Vagina (tissue), 2 donors: Measurements from ENCODE around the gene KLHL6. TPM values are rescaled to one million over a fixed set of nuclear protein-coding genes. Genes with fewer than 3 reads are reported as not detected.
"Not testable (repeated sequence)": the region's sequence is repeated elsewhere in the genome, so short reads cannot be mapped to it uniquely, and the experiment has no call there.

ENCODE experiments used
- DNase-seq, 2 donors: peaks; one replicate each; pipeline ENCODE4 v3.0.0-alpha.2; 2017; ENCODE audit errors: extremely low spot score in 2 of 2
- H3K27ac ChIP-seq: fragments of 200-600 bp; sonication (generic); one replicate; pipeline ENCODE4 v1.5.1; 2019
- H3K27me3 ChIP-seq: fragments of 200-600 bp; sonication (generic); one replicate; pipeline ENCODE4 v1.5.1; 2019
- H3K36me3 ChIP-seq, 2 donors: fragments of 200-600 bp; sonication (generic); one replicate each; pipeline ENCODE4 v1.5.1; 2017 to 2019
- H3K4me1 ChIP-seq: fragments of 200-600 bp; sonication (generic); one replicate; pipeline ENCODE4 v1.5.1; 2019
- H3K4me3 ChIP-seq, 2 donors: fragments of 200-600 bp; sonication (generic); 1 replicate in 1 of 2; 2 replicates in 1 of 2; pipeline ENCODE4 v1.5.1; 2016 to 2019
- H3K9me3 ChIP-seq: fragments of 200-600 bp; sonication (generic); one replicate; pipeline ENCODE4 v1.5.1; 2019
- CTCF ChIP-seq, 3 experiments: fragments of 450-650 bp in 2 of 3; fragments of 200-600 bp in 1 of 3; sonication (generic) in 1 of 3; IDR thresholded peaks; one replicate each; pipeline ENCODE4 v1.5.1; 2017 to 2019; ENCODE audit warnings: antibody characterized with exemption in 3 of 3, mild to moderate bottlenecking in 2 of 3, moderate library complexity in 2 of 3
- POLR2A ChIP-seq, 2 donors: fragments of 450-650 bp; IDR thresholded peaks; one replicate each; pipeline ENCODE4 v1.6.1; 2017; ENCODE audit warnings: antibody characterized with exemption in 2 of 2, mild to moderate bottlenecking in 2 of 2, moderate library complexity in 2 of 2
- POLR2AphosphoS5 ChIP-seq, 2 donors: sonication (generic); formaldehyde crosslinking; IDR thresholded peaks; one replicate each; pipeline ENCODE4 v1.9.0; 2017; ENCODE audit warnings: antibody characterized with exemption in 2 of 2, mild to moderate bottlenecking in 2 of 2, low read depth in 1 of 2; ENCODE audit not compliant: insufficient read depth in 1 of 2
- intact Hi-C: fragments of 100-400 bp; cut with DNase I; formaldehyde crosslinking; loops from one replicate; pipeline ENCODE4 v1.15.1; 2023
- small RNA-seq: library from RNA; depleted of rRNA; stranded (forward); fragments of <200 nt; gene quantifications from one replicate; pipeline ENCODE3, GENCODE V24; 2016
- total RNA-seq: library from RNA; depleted of rRNA; stranded (reverse); fragments of >200 nt; gene quantifications from one replicate; pipeline ENCODE4 v1.2.3, GENCODE V29; 2016

Gene KLHL6
- total RNA-seq, 1 donor from 2014 or later: 1.7 TPM

- H3K27me3 ChIP-seq: no peaks in the 10 kb centered on the region
- H3K27ac ChIP-seq: no peak overlapping the region
- H3K36me3 ChIP-seq: no peaks in the 10 kb centered on the region
- no peak for DNase-seq
- no peak overlapping the region for H3K4me3 ChIP-seq
- H3K9me3 ChIP-seq: peaks cover 3% of the 10 kb centered on the region
- no peak for TF ChIP-seq POLR2AphosphoS5 (IDR thresholded peaks at IDR 0.05; ENCODE audit: insufficient read depth in 1 of 2, low read depth in 1 of 2)
- no peak for TF ChIP-seq CTCF (IDR thresholded peaks at IDR 0.05)
- no peak for TF ChIP-seq POLR2A (IDR thresholded peaks at IDR 0.05)
- intact Hi-C loops: no loop called here
- H3K4me1 ChIP-seq: no peaks in the 10 kb centered on the region
Observed at GRCh38 chr3:183442994-183443393, 112.5 kb downstream of the KLHL6 start.

- intact Hi-C loops: not testable (repeated sequence)
Observed at GRCh38 chr3:183440521-183440920, 115.0 kb downstream of the KLHL6 start.

GRCh38 chr3:183439515-183439914 lies 116.0 kb downstream of the KLHL6 start:
- peaks cover 3% of the 10 kb centered on the region for H3K9me3 ChIP-seq
- intact Hi-C loops: loop anchor here (5.0 kb wide), 1 partner anchor 1052 kb away; no protein-coding TSS in a partner anchor
- H3K4me1 ChIP-seq: no peaks in the 10 kb centered on the region
- H3K4me3 ChIP-seq: no peak overlapping the region
- no peak overlapping the region for H3K27ac ChIP-seq
- TF ChIP-seq POLR2AphosphoS5 (IDR thresholded peaks at IDR 0.05; ENCODE audit: insufficient read depth in 1 of 2, low read depth in 1 of 2) (no peak), POLR2A (IDR thresholded peaks at IDR 0.05) (no peak), CTCF (IDR thresholded peaks at IDR 0.05) (no peak)
- H3K36me3 ChIP-seq: no peaks in the 10 kb centered on the region
- no peak for DNase-seq
- no peaks in the 10 kb centered on the region for H3K27me3 ChIP-seq

More at GRCh38 chr3:183440521-183440920, 115.0 kb downstream of the KLHL6 start:
- not testable (repeated sequence) for H3K4me1 ChIP-seq, H3K9me3 ChIP-seq, DNase-seq, H3K36me3 ChIP-seq, H3K4me3 ChIP-seq, H3K27me3 ChIP-seq, H3K27ac ChIP-seq

GRCh38 chr3:183438735-183439134 lies 116.8 kb downstream of the KLHL6 start:
- H3K4me1 ChIP-seq: no peaks in the 10 kb centered on the region
- H3K36me3 ChIP-seq: no peaks in the 10 kb centered on the region
- H3K27ac ChIP-seq: no peak overlapping the region
- intact Hi-C loops: loop anchor here (5.0 kb wide), 1 partner anchor 1051 kb away; no protein-coding TSS in a partner anchor
- no peaks in the 10 kb centered on the region for H3K27me3 ChIP-seq
- peaks cover 2% of the 10 kb centered on the region for H3K9me3 ChIP-seq
- no peak overlapping the region for H3K4me3 ChIP-seq
- TF ChIP-seq CTCF (IDR thresholded peaks at IDR 0.05): no peak
- TF ChIP-seq POLR2A (IDR thresholded peaks at IDR 0.05): no peak
- no peak for TF ChIP-seq POLR2AphosphoS5 (IDR thresholded peaks at IDR 0.05; ENCODE audit: insufficient read depth in 1 of 2, low read depth in 1 of 2)
- no peak for DNase-seq

- Histone ChIP-seq H3K9me3 (no peaks in the 10 kb centered on the region), H3K36me3 (no peaks in the 10 kb centered on the region), H3K4me3 (no peak overlapping the region), H3K27ac (no peak overlapping the region), H3K27me3 (no peaks in the 10 kb centered on the region), H3K4me1 (no peaks in the 10 kb centered on the region)
- intact Hi-C loops: loop anchor here (5.0 kb wide), 1 partner anchor 1051 kb away; no protein-coding TSS in a partner anchor
- TF ChIP-seq POLR2AphosphoS5 (IDR thresholded peaks at IDR 0.05; ENCODE audit: insufficient read depth in 1 of 2, low read depth in 1 of 2) (no peak), POLR2A (IDR thresholded peaks at IDR 0.05) (no peak), CTCF (IDR thresholded peaks at IDR 0.05) (no peak)
- DNase-seq: no peak
Observed at GRCh38 chr3:183437666-183438564, 117.6 kb downstream of the KLHL6 start.

Small RNA genes within 50 kb of the gene (small RNA-seq; reads per million reads assigned to genes)
- gene RF00092 (not detected), gene RF00394 (not detected), gene RF01241 (not detected), gene SNORA63D (3.4 reads per million, percentile 78 among the genes with 10 or more reads in this experiment)

Other genes with a start within 250 kb of the KLHL6 start
- 2.0 TPM for gene MCF2L2, start 127.1 kb downstream of the KLHL6 start, total RNA-seq
- 53.5 TPM for gene KLHL24, start 79.9 kb upstream of the KLHL6 start, total RNA-seq
- 23.8 TPM for gene YEATS2, start 142.1 kb upstream of the KLHL6 start, total RNA-seq